ENCODE results near the gene ANK2.
"Not testable (repeated sequence)": the region's sequence is repeated elsewhere in the genome, so short reads cannot be mapped to it uniquely, and the experiment has no call there.

The ANK2 gene

GRCh38 chr4:113051361-113051760 lies 1.9 kb downstream of the ANK2 start:
- no peak for DNase-seq (ENCODE audit: low read depth in 2 of 2)

GRCh38 chr4:113052379-113052951 lies 3.0 kb downstream of the ANK2 start:
- no peak for DNase-seq (ENCODE audit: low read depth in 2 of 2)

GRCh38 chr4:113053883-113054282 lies 4.4 kb downstream of the ANK2 start:
- no peak for DNase-seq (ENCODE audit: low read depth in 2 of 2)

DNA sequence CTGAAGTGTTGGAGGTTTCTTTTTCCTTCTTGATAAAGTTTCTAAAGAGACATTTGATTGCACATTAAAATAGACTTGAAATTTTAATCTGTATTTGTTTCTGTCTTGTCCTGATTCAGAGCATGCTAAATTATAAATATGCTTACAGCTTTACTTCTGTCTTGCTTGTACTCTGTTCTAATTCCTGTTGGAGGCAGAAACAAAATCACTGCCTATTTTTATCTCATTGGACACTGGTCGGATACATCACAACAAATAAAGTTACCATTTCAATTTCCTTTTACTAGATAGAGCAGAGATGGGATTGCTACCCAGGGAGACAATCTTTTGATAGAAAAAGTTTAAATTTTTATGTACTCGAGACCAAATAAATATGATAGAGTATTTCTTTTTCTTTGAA lies 6.9 kb downstream of the ANK2 start:
- no peak for DNase-seq (ENCODE audit: low read depth in 2 of 2)

DNA sequence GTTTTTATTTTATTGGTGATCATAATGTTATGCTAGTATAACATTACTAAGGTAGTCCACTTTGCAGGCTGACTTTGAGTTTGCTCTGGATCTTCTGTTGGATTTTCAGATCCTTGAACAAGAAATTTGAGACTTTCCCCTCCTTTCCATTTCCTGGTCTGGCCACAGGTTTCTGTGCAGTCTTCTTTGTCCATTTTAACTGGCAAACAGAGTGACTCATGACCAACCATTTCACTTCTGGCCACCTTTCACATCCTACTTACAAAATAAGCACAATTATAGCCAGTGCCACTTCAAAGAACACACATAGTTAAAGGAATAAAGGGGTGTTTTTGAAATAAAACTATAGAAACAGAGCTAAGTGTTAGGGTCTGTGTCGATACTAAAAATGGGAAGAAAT lies 8.4 kb downstream of the ANK2 start:
- no peak for DNase-seq (ENCODE audit: low read depth in 2 of 2)

DNA sequence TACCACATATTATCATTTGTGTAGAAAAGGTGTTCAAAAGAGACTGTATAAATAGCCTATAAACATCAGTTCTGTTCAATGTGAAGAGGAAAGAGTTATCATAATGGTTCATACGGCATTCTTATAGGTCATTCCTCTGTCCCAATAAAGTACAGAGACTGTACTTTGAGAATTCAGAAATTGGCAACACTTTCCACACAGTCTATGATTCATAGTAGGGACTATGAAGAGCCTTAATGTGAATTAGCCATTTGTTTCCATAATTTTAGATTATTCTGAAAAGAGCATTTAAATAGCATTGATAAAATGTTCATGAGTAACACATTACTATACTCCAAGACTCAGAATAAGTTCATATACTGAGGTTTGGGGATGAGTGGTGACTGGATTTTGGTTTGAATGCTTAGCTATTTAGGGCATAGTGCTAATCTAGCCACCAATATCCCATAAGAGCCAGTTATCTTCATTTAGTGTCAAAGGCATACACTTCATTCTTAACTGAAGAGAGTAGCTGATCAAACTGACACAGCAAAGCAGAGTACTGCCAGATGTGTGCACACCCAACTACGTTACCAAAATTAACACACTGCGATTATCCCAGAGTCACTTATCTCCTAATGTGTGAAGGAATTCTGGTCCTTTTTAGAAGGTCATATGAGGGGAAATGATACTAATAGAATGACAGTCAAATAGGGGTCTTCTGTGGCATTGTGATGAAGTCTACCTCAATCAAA lies 10.2 kb downstream of the ANK2 start:
- no peak for DNase-seq (ENCODE audit: low read depth in 2 of 2)

GRCh38 chr4:113060853-113061252 lies 11.4 kb downstream of the ANK2 start:
- no peak for DNase-seq (ENCODE audit: low read depth in 2 of 2)

- DNase-seq (ENCODE audit: low read depth in 2 of 2): no peak
These were observed 14.8 kb downstream of the ANK2 start for GRCh38 chr4:113064244-113064643.

GRCh38 chr4:113065629-113066028 lies 16.2 kb downstream of the ANK2 start:
- DNase-seq (ENCODE audit: low read depth in 2 of 2): no peak

- not testable (repeated sequence) for DNase-seq (ENCODE audit: low read depth in 2 of 2)
These were observed 19.3 kb downstream of the ANK2 start for GRCh38 chr4:113068771-113069170.

DNA sequence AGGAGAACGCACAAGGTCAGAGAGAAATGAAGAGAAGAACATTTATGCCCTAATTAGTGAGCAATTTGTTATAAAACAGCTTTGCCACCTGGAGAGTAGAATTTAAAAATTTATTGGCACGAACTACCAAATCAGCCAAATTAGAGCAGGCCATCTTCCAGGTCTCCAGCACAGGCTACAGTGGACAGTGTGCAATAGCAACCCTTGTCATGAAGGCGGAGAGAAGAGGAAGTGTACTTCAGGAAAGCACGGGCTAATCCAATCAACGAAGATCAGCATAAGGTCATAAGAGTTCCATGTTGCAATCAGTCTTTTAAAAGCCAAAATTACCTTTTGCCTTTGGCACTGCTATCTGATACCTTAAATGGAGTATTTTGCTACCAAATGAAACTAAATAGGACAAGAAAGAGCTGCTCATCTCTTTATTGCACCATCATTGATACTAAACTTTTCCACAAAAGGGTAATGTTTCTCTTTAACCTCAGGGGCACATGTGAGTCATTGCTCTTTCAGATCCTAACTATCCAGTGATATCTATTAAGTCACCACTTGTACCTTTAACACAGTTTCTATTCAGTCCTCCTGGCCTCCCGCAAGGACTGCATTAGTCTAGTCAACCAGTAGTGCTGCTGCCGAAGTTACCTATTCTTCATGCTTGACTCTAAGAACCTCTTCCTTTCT lies 19.9 kb downstream of the ANK2 start:
- no peak for DNase-seq (ENCODE audit: low read depth in 2 of 2)

DNA sequence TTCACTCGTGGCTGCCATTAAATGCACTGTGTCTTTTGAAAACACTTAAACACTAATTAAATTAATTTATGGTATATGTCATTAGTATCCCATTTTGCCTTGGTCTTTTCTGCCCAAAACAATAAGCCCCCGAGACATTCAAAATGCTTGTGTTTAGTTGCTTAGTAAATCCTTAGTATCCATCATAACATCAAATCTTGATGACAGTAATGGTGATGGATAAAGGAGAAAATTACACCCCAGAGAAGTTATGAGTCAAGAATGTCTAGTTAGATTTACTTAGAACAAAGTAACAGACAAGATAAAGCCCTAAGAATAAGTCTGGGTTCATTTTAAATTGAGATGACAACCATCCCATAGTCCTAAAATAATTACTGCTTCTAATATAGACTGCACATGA lies 21.3 kb downstream of the ANK2 start:
- DNase-seq (ENCODE audit: low read depth in 2 of 2): no peak

DNA sequence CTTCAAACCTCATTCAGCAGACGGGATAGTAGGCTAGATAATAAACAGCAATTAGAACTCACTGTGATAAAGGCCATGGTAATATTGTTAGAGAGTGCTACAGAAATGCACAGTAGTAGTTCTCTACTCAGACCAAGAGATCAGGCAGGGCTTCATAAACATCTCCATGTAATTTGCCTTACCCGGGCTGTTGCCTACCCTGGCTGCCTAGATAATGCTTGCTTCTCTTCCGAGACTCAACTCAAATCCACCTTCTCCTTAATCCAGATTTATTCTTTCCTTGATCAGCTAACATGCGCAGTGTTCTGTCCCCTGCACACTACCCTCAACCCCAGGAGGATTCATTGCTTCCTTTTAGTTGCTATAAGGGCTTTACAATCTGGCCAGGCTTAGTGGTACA lies 21.8 kb downstream of the ANK2 start:
- no peak for DNase-seq (ENCODE audit: low read depth in 2 of 2)

- no peak for DNase-seq (ENCODE audit: low read depth in 2 of 2)
These were observed 22.4 kb downstream of the ANK2 start for GRCh38 chr4:113071805-113072204.

DNA sequence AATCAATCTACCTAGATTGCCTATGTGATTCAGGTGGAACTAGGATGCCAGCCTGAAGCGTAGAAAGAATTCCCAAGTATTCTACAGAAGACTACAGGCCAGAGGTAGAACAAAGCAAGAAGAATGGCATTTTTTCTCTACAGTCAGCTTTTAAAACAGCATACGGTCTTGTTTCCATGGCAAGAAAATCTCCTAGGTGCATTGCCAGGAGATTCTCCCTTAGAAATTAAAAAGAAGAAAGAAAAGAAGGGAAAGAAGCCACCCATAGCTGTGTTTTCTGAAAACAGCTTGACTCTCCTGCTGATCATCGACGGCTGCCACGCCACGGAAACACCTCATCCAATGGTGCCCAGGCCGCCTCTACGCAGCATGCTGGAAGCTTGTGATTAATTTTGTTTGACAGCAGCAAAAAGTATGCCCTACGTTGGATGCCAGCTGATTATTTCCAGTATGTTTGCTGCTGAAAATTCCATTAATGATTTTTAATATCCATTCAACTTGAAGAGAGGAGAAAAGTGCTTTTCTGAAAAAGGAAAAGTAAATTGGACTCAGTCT lies 24.1 kb downstream of the ANK2 start:
- no peak for DNase-seq (ENCODE audit: low read depth in 2 of 2)

- no peak for DNase-seq (ENCODE audit: low read depth in 2 of 2)
These were observed 28.1 kb downstream of the ANK2 start for GRCh38 chr4:113077575-113077974.

GRCh38 chr4:113078066-113078465 lies 28.6 kb downstream of the ANK2 start:
- DNase-seq (ENCODE audit: low read depth in 2 of 2): no peak

GRCh38 chr4:113080050-113080449 lies 30.6 kb downstream of the ANK2 start:
- no peak for DNase-seq (ENCODE audit: low read depth in 2 of 2)

DNA sequence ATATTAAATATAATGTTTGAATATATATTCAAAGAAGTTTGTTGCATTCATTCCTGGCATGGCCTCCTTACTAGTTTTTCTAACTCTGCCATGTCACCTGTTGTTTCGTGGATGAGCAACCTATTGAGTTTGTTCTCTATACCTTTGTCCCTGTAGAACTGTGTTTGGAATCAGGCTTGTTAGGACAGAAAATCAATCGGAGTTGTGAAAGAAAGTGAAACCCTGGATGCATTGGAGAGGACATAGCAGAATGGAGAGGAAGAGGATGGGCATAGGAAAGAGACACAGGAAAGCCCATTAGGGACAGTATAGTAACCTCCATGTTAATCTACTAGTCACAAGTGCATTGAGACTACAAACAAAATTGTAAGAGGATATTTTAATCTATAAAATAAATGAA lies 31.2 kb downstream of the ANK2 start:
- DNase-seq (ENCODE audit: low read depth in 2 of 2): no peak

DNA sequence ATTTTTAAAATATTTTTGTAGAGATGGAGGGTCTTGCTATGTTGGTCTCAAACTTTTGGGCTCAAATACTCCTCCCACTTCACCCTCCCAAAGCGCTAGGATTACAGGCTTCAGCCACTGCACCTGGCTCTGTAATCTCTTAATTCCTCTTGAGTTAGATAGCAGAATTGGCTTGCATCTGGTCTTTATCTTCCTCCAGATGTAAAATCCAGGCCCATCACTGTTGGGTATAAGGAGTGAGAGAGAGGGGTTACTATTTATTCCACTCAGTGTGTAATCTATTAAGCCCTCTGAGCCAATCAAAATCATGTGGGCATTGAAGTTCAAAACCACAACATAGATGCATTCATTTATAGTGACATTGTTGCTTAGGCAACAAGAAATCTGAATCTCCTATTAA lies 33.9 kb downstream of the ANK2 start:
- no peak for DNase-seq (ENCODE audit: low read depth in 2 of 2)

DNA sequence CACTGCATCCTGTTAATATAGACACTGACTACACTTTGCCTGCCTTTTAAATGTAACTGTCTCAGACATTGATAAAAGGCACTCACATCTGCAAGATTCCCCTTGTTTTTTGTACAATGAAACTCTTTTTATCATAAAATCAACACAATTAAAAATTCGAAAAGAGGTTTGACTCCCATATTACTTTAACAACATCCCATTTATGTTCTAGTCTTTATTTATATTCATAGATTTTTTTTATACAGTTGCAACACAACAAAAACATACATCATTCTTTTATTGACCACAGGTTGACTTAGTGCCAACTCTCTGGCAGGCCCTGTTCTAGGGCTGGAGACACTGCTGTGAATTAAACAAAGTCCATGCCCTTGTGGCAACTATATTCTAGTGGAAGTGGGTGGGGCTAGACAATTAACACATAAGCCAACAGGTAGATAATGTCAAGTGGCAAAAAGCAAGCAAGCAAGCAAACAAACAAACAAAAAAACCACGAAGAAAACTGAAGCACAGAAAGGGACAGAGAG lies 36.8 kb downstream of the ANK2 start:
- DNase-seq (ENCODE audit: low read depth in 2 of 2): no peak

- DNase-seq (ENCODE audit: low read depth in 2 of 2): no peak
These were observed 38.6 kb downstream of the ANK2 start for GRCh38 chr4:113088050-113088449.

GRCh38 chr4:113090954-113091353 lies 41.5 kb downstream of the ANK2 start:
- DNase-seq (ENCODE audit: low read depth in 2 of 2): no peak
